Upper lobe of left lung (tissue), 4 donors: Measurements from ENCODE around the gene DMAP1.

Experiments used
- CTCF ChIP-seq, 6 experiments: fragments of 450-650 bp in 4 of 6; fragments of 200-600 bp in 2 of 6; sonication (generic) in 2 of 6; IDR thresholded peaks; one replicate each; pipeline ENCODE4 v1.5.1; 2016 to 2019; ENCODE audit warnings: antibody characterized with exemption in 6 of 6
- POLR2AphosphoS5 ChIP-seq, 2 donors: sonication (generic); formaldehyde crosslinking; IDR thresholded peaks; one replicate each; pipeline ENCODE4 v1.5.1; 2017; ENCODE audit warnings: antibody characterized with exemption in 2 of 2

- TF ChIP-seq CTCF (IDR thresholded peaks at IDR 0.05), result no peak
- TF ChIP-seq POLR2AphosphoS5 (IDR thresholded peaks at IDR 0.05), result no peak
These were observed 38.9 kb downstream of the DMAP1 start for GRCh38 chr1:44251989-44252671.
